Inflammatory macrophage treated with lipopolysaccharide for 1 hour (primary cell): ENCODE data around the gene ASB8.
A peak's percentile ranks its signal among the peaks of the same experiment; 100 is the strongest.

Experiments used
- DNase-seq, 2 donors: peaks; one replicate each; pipeline ENCODE4 v3.0.0-alpha.2; 2020 to 2022

The ASB8 gene

GRCh38 chr12:48157018-48157888, at the start of gene ASB8:
Gene ASB8 (minus strand): TSS chr12:48157515. CDS start chr12:48153496, 4,019 bp downstream.
- peak; percentile 98 to 99 for DNase-seq

GRCh38 chr12:48203192-48203591, 45.9 kb upstream of the ASB8 start, which contains the start of gene OR10AD1:
Gene OR10AD1 (minus strand): TSS chr12:48203292. CDS start chr12:48203292, 0 bp downstream.
- no peak for DNase-seq

- no peak for DNase-seq
Measured at GRCh38 chr12:48202766-48203165, 45.5 kb upstream of the ASB8 start.

DNA sequence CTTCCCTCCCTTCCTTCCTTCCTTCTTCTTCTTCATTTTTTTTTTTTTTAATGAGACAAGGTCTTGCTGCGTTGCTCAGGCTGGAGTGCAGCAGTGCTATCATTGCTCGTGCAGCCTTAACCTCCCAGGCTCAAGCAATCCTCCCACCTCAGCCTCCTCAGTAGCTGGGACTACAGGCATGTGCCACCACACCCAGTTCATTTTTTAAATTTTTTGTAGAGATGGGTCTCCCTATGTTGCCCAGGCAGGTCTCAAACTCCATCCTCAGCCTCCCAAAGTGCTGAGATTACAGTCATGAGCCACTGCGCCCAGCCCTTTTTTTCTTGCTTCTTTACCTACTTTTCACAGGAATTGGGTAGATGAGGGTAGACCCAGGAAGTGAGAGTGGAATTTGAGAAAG, 44.2 kb upstream of the ASB8 start:
- no peak for DNase-seq

- no peak for DNase-seq
Measured at GRCh38 chr12:48201091-48201490, 43.8 kb upstream of the ASB8 start.

- peak; percentile 44 to 75 for DNase-seq
Measured at GRCh38 chr12:48199774-48200221, 42.5 kb upstream of the ASB8 start.

- DNase-seq = no peak
Measured at GRCh38 chr12:48198985-48199384, 41.7 kb upstream of the ASB8 start.

DNA sequence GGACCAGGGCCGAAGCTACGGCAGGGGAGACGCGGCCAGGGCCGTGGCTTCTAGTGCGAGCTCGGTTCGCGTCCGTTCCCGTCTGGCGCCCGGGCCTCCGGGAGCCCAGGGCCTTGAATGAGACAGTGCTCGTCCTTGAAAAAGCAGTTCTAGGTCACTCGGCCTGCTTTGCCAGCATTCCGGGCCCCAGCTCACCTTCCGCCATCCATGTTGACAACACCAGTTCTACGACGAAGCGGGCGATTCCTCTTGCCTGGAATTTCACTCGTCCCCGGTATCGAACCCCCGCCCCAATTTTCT, 41.3 kb upstream of the ASB8 start:
- peak; percentile 20 to 37 for DNase-seq

- peak; percentile 96 to 97 for DNase-seq
Measured at GRCh38 chr12:48197971-48198671, 40.8 kb upstream of the ASB8 start.

DNA sequence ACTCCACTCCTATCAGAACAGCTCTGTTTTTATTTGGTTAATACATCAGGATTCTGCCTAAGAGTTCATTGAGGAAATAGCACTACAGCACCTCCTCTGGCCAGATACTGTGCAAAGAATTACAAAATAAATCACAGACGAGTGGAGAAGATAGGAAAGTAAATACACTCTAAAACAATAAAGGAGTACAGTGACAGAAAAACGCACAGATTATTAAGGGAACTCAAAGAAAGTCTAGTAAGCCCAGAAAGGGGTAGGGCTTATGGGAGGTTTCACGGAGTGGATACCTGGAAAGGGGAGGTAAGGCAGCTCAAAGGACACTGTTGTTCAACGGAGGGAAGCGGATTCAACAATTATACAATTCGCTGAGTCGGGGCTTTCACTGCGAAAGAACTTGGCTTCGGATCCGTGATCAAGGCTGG, 40.2 kb upstream of the ASB8 start:
- peak; percentile 34 to 63 for DNase-seq

GRCh38 chr12:48194799-48195201, 37.5 kb upstream of the ASB8 start:
- DNase-seq = no peak

DNA sequence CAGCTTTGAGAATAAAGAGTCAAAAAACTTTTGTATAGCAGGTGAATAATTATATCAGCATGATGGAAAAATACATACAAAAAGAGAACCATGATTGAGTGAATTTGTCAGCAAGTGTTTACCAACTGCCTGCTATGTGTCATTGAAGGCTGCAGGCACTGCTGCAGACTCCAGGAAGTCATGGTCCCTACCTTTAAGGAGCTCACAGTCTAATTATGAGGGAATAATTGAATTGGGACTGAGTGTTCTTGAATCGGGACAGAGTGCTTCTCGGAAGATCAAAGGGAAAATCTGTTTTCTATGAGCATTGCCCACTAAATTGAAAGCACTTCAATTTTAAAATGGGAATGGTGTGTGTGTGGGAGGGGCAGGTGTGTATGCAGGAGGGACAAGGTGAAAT, 36.3 kb upstream of the ASB8 start:
- no peak for DNase-seq

DNA sequence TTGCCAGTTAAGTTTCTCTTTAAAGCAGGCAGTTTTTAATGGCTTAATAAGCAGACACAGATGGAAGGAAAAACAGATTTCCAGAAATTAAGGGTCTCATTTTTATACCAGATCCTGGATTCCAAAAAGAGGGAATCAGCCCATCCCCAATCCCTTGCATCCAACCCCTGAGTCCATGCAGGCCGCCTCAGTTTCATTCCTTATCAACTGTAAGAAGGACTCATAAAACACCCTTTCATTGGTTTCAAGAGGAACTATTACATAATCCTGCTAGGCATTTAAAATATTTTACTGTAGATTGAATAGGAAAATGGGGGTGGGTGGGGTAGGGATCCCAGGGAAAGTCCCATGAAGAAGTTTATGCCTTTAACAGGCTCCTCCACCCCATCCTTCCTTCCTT, 35.5 kb upstream of the ASB8 start:
- DNase-seq = no peak

DNA sequence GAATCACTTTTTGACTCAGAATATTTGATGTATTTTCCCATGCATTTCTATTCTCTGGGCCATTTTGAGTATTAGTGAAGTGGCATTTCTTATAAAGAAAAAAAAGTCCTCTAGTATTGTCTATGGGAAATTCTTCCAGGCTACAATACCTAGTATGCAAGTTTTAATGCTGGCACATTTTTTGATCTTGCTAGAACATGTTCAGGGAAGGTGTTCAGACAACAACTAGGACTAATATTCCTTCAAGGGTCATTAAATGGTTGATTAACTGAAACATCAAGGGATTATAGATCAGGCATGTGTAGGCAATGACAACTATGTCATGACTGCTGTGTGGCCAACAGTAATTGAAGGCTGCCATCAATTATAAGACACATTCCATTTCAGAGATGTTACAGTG, 33.8 kb upstream of the ASB8 start:
- DNase-seq = no peak

- DNase-seq = peak; percentile 39 to 94
Measured at GRCh38 chr12:48189331-48190125, 32.2 kb upstream of the ASB8 start.

DNA sequence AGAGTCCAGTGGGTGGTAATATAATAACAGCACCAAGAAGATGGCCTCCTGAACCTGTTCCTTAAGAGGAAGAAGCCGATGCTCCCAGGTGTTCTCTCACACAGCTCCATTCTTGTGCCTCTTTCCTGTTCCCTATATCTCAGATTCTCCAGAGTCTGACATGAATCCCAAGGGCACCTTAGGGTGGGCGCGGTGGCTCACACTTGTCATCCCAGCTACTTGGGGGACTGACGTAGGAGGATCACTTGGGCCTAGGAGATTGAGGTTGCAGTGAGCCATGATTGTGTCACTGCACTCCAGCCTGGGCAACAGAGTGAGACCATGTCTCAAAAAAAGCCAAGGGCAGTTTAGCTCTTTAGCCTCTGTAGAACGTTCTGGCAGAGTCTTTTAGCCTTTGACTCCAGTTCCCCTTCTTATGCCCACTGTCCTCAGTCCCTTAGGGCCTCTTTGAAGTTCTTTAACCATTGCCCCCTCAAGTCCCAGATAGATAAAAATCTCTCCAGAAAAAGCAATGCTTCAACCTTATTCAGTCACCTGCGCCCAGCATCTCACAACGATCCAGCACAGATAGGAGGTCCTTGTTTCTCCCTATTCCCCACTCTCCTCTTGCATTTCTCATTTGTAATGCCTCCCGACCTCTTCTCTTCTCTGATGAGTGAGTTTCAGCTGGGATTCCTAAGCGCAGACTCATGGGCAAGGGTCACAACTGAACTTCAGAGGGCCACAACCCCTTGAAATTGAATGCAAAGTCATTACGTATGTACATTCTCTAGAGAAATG, 30.8 kb upstream of the ASB8 start:
- no peak for DNase-seq

GRCh38 chr12:48185181-48185919, 28.0 kb upstream of the ASB8 start:
- no peak for DNase-seq

GRCh38 chr12:48184549-48184922, 27.2 kb upstream of the ASB8 start:
- no peak for DNase-seq

DNA sequence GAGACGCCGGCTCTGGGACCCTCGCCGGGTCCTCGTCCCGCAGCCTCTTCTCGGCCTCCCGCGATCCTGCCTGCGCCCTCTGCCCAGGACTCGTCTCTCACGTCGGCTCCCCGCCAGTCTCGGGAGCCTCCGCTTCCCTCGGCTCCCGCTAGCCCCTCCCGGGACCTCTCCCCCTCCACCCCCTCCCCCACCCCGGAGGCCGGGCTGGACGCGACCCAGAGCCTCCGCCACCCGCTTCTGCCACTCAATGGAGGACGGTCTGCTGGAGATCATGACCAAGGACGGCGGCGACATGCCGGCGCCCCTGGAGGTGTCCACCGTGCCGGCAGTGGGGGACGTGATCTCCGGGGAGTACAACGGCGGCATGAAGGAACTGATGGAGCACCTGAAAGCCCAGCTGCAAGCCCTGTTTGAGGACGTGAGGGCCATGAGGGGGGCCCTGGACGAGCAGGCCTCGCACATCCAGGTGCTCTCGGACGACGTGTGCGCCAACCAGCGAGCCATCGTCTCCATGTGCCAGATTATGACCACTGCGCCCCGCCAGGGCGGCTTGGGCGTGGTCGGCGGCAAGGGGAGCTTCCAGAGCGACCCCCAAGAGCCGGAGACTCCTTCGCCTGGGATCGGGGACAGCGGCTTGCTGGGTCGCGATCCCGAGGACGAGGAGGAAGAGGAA, 26.7 kb upstream of the ASB8 start:
- no peak for DNase-seq

GRCh38 chr12:48183091-48183875, 26.0 kb upstream of the ASB8 start, which contains the start of gene CCDC184:
Gene CCDC184 (plus strand): TSS chr12:48183644. CDS start chr12:48184123, 479 bp downstream.
- DNase-seq = peak; percentile 32 to 41
